ENCODE measurements around the gene LRRC74B.
A peak's percentile ranks its signal among the peaks of the same experiment; 100 is the strongest.
"Not testable (repeated sequence)": the region's sequence is repeated elsewhere in the genome, so short reads cannot be mapped to it uniquely, and the experiment has no call there.

The LRRC74B gene

DNA sequence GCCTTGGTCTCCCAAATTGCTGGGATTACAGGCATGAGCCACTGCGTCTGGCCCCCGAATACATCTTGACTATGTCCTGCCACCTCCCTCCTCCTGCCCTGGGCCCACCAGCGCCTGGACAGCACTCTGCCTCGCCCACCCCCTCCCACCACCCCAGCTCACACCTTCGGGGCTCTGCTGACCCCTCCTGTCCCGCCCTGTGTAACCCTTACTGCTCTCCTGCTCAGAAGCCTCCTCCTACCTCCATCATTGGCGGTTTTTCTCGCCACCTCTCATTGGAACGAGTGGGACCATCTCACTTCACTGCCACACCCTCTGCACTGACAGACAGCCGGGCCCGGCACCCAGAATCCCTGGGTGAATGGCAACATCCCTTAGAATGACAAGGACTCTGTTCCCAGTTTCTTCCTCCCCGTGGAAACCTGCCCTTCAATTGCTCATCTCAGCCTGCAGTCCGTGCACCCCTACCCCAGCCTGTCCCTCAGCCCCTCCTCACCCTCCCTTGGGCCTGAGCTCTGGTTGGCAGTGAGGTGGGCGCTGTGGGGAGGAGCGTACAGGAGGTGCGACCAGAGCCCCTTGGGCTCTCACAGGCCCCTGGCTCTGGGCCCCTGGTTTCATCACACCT is 32.2 kb downstream of the LRRC74B start:
- DNase-seq, result no peak

DNA sequence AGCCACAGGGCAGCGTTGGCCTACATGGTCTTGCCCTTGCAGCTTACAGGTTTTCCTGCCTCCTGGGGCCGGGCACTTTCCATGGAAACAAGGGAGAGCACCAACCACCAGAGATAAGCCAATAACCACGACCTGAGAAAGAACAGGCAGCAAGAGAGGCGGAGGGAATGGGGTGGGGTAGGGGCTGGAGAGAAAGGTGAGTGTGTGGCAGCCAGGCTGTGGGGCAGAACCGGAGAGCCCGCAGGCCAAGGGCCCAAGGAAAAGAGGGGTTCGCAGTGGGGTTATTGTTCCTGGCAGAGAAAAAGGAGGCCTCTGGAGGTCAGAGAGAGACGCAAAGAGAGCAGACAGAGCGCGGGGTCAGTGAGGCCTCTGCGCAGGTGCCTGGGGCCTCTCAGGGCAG is 33.2 kb downstream of the LRRC74B start:
- DNase-seq, result no peak

DNA sequence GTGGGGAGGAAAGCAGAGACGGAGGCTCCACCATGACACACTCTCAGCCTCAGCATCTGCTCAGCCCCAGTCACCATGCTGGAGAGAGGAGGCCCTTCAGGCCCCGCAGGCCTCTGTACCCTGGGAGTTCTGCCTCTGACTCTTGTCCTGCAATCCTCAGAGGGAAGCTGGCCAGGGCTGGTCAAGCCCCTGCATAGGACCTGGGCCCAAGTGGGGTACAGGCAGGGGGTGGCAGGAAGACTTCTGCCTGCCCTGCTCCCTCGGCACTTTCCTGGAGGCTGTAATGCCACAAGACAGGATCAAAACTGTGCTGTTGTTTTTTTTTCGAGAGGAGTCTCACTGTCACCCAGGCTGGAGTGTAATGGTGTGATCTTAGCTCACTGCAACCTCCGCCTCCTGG is 33.7 kb downstream of the LRRC74B start:
- no peak for DNase-seq

DNA sequence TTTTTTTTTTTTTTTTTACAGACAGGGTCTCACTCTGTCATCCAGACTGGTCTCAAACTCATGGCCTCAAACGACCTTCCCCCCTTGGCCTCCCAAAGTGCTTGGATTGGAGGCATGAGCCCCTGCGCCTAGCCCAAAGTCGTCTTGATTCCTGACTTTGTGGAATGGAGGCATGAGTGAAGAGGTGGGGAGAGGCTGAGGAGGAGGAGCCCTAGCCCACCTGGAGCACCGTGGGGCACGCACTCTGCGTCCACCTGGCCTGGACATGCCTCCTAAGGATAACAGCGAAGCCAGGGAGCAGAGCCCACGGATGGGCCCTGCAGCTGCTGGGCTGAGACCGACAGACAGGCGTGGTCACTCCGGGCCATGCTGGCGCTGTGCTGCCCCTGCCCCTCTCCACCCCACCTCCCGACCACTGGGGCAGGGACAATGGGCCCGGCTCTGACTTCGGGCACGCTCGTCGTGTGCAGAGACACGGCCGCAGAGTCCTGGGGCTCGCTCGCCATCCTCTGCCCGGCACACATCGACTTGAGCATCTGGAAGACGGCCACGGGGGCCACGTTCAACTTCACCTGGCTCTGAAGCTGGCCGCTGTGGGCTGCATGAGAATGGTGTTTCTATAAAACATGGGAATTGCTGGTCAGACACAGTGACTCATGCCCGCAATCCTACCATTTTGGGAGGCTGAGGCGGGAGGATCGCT is 34.8 kb downstream of the LRRC74B start:
- DNase-seq, result no peak

DNA sequence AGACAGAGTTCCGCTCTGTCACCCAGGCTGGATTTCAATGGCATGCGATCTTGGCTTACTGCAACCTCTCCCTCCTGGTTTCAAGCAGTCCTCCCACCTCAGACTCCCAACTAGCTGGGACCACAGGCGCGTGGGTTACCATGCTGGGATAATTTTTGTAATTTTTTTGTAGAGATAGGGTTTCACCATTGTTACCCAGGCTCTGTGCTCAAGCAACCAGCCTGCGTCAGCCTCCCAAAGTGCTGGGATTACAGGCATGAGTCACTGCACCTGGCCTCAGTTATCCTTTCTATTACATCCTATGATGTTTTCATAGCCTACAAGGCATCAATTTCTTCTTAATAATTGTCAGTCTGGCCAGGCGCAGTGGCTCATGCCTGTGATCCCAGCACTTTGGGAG is 36.5 kb downstream of the LRRC74B start:
- DNase-seq, result no peak

DNA sequence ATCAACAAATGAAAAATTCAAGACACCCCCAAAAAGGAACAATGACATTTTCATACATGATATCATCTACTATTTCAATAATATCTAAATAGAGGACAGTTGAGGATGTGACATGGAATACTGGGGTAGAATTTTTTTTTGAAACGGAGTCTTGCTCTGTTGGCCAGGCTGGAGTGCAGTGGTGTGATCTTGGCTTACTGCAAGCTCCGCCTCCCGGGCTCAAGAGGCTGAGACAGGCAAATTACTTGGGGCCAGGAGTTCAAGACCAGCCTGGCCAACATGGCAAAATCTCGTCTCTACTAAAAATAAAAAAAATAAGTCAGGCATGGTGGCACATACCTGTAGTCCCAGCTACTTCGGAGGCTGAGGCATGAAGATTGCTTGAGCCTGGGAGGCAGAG is 41.4 kb downstream of the LRRC74B start:
- DNase-seq, result no peak

DNA sequence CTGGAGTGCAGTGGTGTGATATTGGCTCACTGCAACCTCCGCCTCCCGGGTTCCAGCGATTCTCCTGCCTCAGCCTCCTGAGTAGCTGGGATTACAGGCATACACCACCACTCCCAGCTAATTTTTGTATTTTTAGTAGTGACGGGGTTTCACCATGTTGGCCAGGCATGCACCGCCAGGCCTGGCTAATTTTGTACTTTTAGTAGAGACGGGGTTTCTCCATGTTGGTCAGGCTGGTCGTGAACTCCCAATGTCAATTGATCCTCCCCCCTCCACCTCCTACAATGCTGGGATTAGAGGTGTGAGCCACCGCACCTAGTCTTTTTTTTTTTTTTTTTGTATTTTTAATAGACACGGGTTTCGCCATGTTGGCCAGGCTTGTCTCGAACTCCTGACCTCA is 42.2 kb downstream of the LRRC74B start:
- DNase-seq, result not testable (repeated sequence)

DNA sequence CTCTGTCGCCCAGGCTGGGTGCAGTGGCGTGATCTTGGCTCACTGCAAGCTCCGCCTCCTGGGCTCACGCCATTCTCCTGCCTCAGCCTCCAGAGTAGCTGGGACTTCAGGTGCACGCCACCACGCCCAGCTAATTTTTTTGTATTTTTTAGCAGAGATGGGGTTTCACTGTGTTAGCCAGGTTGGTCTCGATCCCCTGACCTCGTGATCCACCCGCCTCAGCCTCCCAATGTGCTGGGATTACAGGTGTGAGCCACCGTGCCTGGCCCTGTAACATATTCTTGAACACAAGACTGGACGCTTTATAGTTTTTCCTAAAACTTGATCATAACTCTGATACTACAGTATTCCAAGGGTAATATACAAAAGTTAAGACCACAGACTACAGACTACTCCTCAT is 45.5 kb downstream of the LRRC74B start:
- DNase-seq, result not testable (repeated sequence)

DNA sequence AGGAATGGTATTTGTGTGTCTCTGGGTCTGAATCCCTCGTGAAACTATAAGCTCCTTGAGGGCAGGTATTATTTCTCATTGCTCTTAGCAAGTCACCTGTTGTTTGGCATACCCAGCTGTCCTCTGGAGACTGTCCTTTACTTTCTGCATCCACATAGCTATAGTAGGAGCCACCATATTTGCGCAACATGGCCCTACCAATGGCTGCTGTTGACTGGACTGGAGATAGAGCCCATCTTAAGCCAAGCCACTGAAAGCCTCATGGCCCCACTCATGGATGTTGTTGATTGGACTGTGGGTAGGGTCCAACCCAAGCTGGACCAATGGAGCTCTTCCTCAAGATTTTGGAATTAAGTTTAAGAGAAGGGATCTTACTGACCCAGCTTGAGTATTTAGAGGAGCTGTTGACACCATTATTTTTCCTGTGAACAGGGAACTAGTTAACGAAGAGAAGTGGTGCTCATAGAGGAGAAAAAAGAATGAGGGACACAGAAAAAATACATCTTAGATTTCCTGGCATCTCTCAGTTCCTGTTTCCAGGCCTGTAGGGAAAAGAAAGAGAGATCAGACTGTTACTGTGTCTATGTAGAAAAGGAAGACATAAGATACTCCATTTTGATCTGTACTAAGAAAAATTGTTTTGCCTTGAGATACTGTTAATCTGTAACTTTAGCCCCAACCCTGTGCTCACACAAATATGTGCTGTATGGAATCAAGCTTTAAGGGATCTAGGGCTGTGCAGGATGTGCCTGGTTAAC is 47.2 kb downstream of the LRRC74B start:
- DNase-seq, result no peak

DNA sequence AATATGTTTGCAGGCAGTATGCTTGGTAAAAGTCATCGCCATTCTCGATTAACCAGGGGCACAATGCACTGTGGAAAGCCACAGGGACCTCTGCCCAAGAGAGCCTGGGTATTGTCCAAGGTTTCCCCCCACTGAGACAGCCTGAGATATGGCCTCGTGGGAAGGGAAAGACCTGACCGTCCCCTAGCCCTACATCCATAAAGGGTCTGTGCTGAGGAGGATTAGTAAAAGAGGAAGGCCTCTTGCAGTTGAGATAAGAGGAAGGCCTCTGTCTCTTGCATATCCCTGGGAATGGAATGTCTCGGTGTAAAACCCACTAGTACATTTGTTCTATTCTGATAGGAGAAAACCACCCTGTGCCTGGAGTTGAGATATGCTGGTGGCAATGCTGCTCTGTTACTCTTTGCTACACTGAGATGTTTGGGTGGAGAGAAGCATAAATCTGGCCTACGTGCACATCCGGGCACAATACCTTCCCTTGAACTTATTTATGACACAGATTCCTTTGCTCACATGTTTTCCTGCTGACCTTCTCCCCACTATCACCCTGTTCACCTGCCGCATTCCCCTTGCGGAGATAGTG is 47.9 kb downstream of the LRRC74B start:
- DNase-seq, result not testable (repeated sequence)

DNA sequence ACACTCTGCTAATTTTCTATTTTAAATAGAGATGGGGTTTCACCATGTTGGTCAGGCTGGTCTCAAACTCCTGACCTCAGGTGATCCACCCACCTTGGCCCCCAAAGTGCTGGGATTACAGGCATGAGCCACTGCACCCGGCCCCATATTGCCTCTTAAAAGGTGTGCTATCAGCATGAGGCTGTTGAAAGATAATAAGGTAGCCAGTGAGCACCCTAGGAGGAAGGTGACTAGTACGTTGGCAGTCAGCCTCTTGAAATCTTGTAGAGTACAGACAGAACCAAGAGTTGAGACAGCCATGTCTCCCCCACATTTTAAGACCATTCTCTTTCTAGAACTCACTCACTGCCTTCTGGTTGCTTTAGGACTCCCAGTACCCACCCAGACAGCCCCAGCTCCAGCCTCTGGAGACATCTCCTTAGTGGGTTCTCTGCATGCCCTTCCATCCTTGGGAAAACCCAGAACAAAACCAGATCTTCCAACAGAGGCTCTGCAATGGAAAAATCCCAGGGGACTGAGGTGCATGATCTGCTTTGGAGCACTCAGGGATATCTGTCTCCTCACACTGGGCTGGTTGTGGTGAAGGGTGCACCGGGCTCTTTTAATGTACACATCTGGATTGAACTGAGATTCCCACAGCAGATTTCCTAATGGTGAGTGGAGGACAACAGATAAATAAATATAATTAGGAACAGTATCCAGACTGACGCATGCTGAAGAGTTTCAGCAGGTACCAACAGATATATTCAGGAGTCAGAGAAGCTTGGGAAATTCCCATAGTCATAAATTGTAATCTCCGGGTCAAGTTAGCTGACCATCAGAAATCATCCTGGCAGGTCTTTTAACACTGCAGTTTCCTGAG is 49.4 kb downstream of the LRRC74B start:
- DNase-seq, result no peak

DNA sequence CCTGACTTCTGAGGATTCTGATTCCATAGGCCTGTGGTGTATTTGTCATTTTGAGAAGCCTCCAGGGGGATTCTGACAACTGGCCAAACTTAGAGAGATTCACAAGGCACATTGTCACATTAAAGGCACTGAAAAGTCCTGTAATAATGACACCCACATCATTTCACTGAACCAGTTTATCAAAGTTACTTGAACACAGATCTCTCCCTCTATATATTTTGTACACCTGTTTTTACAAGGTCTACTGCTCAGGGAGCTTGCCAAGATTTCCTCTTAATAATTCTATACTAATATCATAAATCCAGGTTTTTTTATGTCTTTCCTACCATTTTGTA is 50.0 kb downstream of the LRRC74B start:
- no peak for DNase-seq

DNA sequence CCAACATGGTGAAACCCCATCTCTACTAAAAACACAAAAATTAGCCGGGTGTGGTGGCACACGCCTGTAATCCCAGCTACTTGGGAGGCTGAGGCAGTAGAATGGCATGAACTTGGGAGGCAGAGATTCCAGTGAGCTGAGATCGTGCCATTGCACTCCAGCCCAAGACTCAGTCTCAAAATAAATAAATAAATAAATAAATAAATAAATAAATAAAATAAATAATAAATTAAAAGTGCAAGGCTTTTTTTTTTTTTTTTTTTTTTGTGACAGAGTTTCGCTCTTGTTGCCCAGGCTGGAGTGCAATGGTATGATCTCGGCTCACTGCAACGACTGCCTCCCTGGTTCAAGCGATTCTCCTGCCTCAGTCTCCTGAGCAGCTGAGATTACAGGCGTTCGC is 51.1 kb downstream of the LRRC74B start:
- DNase-seq, result not testable (repeated sequence)

DNA sequence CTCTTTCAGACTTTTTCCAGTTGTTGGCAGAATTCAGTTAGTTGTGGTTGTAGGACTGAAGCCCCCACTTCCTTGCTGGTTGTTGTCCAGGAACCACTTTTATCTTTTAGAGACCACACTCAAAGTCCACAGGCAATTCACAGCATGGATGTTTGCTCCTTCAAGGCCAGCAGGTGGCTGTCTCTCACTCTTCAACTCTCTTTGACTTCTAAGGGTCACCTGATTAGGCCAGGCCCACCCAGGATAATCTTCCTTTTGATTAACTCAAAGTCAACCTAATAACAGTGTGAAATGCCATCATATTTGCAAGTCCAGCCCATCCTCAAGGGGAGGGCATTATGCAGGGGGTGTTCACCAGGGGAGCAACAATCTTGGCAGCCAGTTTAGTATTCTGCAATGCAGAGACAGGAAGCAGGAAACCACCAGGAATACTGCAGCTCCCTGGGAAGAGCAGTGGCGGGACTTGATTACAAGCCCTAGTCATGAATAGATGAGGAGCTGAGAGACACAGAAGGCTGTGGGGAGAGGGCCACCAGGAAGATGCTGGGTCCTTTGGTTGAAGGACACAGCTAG is 52.4 kb downstream of the LRRC74B start:
- DNase-seq, result peak; percentile 4 to 12

DNA sequence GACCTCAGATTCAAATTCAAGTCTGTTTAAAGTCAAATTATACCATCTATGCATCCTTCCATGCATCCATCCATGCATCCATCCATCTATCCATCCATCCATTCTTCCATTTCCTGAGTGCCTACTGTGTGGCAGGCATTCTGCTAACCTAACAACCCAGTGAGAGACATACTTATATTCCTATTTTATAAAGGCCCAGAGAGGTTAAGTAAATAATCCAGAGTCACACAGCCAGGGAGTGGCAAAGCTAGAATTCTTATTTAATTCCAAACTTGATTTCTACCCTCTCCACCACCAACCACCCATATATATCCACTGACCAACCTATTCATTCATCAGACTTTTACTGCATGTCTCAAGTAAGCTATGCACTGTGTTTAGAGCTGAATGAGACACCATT is 53.8 kb downstream of the LRRC74B start:
- DNase-seq, result no peak

DNA sequence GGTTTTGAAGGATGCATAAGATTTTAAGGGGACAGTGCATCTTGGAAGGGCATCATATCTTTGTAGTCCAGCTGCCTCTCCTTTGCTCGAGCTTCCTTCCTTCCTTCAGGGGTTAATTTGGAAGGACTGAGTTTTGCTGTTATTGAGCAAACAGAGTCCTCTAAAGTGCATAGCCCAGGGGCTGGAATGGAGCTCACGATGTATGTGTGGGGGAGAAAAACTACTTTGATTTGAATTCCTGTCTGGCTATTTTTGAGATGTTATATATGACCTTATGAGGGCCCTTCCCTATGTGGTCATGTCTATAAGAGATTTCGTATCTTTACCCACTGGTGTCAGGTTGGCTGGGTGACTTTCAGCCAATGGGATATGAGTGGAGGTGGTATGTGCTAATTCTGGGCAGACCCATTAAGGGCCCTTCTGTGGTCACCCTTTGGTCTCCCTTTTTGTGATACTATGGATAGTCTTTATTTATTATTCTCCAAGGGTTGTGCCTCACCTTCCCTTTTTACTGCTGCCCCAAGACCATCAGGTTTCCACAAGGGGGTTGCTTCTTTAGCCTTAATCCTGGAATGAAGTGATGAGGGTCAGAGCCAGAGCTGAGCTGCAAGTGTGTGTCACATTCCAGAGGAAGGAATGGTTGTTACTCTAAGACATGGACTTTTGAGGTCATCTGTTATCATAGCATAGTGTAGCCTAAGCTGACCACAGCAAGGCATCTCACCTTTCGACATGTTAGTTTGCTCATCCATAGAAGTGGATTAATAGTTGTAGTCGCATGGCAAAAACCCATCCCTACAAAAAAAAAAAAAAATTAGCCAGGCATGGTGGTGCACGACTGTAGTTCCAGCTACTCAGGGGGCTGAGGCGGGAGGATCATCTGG is 54.6 kb downstream of the LRRC74B start:
- no peak for DNase-seq

DNA sequence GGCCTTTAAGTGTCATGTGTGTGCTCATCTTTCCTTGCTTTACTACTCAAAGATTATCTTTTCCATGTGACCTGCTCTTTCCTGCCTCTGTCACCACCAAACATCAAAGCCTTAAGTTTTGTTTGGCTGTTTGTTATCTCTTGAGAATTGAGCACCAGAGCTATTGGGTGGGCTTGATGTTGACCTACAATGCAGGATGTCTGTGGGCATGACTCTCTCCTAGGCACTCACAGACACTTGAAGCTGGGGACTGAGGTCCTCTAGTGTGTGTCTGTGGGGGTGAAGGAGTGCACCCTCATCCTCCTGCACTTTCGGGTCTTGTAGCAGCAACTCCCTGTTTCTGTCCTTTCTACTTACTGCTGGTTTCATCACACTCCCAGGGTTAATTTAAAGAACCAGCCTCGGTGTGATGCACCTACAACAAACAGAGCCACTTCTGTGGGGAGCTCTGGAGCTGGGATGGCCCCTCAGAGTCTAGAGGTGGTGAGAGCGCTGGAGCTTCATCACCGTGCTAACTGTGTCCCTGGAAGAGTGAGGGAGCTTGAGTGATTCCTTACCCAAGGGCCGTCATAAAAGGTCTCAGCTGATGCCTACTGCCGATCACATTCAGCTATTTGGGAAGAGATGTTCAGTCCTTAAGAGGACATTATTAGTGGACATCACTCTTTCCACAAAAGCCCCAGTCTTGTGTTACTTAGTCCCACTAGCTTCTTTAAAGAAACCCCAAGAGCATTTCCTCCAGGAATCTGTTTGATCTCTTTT is 56.3 kb downstream of the LRRC74B start:
- no peak for DNase-seq

DNA sequence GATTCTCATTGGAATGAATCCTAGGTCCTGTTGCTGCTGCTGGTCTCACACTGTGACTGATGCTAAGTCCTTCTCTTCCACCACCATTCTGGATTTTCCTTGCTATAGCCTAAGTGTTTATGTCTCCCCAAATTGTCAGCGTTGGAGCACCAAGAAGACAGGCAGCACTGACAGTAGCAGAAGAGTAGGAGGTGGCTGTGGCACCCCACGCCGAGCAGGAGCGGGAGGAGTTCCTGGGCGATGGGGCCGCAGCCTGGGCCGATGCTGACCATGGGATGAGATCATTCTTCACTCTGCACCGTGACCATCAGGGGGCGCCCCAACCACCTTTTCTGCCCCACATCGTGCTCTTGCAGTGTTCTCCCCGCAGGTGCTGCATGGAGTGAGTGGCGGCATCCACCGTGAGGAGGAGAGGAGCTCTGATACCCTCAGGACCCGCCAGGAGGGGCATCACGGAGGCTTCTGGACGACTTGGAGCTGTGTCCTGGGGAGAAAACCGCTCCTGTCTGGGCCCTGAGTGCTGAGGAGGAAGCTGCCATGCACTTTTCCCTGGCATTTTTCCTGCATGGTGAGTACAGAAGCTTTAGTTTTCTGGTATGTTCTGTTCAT is 57.0 kb downstream of the LRRC74B start:
- peak; percentile 87 to 90 for DNase-seq

DNA sequence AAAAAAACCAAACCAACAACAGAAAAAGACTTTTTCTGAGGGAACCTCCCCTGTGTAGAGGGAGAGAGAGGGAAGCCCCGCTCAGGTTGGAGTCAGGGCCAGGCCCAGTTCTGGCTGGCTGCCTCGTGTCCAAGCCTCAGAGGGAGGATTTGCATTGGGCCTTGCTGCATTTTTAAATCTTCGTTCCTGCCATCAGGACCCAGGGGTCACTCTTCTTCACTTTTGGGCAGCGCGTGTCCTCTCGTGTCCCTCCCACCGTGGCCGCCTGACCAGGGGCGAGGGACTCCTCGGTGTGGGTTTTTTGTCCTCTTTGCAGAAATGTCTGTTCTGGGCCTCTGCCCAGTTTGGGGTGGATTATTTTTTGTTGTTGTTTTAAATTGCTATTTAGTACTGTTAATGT is 57.9 kb downstream of the LRRC74B start:
- DNase-seq, result no peak

DNA sequence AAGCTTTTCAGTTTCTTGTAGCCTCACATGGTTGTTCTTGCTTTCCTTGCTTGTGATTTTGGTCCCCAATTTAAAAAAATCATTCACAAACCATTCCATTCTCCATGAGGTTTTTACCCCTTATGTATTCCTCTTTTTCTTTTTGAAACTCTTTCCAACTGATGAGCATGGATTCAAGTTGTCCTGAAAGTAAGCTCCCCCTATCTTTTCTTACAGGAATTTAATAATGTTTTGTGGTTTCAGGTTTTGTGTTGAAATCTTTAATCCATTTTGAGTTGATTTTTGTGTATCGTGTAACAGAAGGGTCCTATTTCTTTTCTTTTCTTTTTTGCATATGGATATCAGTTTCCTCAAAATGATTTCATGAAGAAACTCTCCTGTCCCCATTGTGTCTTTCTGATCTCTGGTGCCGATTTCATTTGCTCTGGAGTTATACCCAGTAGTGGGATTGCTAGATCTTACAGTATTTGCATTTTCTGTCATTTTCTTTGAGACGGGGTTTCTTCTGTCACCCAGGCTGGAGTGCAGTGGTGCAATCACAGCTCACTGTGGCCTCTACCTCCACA is 58.5 kb downstream of the LRRC74B start:
- no peak for DNase-seq
